Thyroid gland (tissue), 4 donors: ENCODE results near the gene CCL15.

Experiments
- POLR2A ChIP-seq, 2 donors: fragments of 450-650 bp; IDR thresholded peaks; one replicate each; pipeline ENCODE4 v1.6.1; 2017; ENCODE audit warnings: antibody characterized with exemption in 2 of 2, mild to moderate bottlenecking in 2 of 2, moderate library complexity in 1 of 2
- TF ChIP-seq, protein P1 (sequence below), 6 experiments: fragments of 200-600 bp in 3 of 6; fragments of 450-650 bp in 3 of 6; sonication (generic) in 3 of 6; IDR thresholded peaks; one replicate each; pipeline ENCODE4 v1.5.1; 2016 to 2019; ENCODE audit warnings: antibody characterized with exemption in 6 of 6, mild to moderate bottlenecking in 2 of 6, inconsistent platforms in 1 of 6, moderate library complexity in 1 of 6

- TF ChIP-seq, protein P1, sequence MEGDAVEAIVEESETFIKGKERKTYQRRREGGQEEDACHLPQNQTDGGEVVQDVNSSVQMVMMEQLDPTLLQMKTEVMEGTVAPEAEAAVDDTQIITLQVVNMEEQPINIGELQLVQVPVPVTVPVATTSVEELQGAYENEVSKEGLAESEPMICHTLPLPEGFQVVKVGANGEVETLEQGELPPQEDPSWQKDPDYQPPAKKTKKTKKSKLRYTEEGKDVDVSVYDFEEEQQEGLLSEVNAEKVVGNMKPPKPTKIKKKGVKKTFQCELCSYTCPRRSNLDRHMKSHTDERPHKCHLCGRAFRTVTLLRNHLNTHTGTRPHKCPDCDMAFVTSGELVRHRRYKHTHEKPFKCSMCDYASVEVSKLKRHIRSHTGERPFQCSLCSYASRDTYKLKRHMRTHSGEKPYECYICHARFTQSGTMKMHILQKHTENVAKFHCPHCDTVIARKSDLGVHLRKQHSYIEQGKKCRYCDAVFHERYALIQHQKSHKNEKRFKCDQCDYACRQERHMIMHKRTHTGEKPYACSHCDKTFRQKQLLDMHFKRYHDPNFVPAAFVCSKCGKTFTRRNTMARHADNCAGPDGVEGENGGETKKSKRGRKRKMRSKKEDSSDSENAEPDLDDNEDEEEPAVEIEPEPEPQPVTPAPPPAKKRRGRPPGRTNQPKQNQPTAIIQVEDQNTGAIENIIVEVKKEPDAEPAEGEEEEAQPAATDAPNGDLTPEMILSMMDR (IDR thresholded peaks at IDR 0.05), result no peak
- no peak for TF ChIP-seq POLR2A (IDR thresholded peaks at IDR 0.05)
These were observed 10.3 kb downstream of the CCL15 start for GRCh38 chr17:35991075-35991474.
